Adrenal gland (tissue), 5 donors: ENCODE data around the gene ACER2.

Source experiments
- CTCF ChIP-seq, 6 experiments: fragments of 450-650 bp in 4 of 6; fragments of 200-600 bp in 2 of 6; sonication (generic) in 1 of 6; IDR thresholded peaks; 1 replicate in 5 of 6; 2 replicates in 1 of 6; pipeline versions ENCODE4 v1.5.1 to v1.8.0; 2016 to 2021; ENCODE audit warnings: antibody characterized with exemption in 6 of 6, mild to moderate bottlenecking in 2 of 6, moderate library complexity in 1 of 6
- POLR2A ChIP-seq, 2 donors: fragments of 450-650 bp; IDR thresholded peaks; one replicate each; pipeline ENCODE4 v1.6.1; 2017; ENCODE audit warnings: antibody characterized with exemption in 2 of 2, mild to moderate bottlenecking in 2 of 2, moderate library complexity in 1 of 2
- donor health status: DM: no; HTN: no; CAD: no.

- no peak for TF ChIP-seq POLR2A (IDR thresholded peaks at IDR 0.05)
- TF ChIP-seq CTCF (IDR thresholded peaks at IDR 0.05): no peak
Observed at GRCh38 chr9:19481971-19482404, 73.2 kb downstream of the ACER2 start.
